ENCODE results near the gene EYA3.

The EYA3 gene

GRCh38 chr1:28114844-28115243, 26.4 kb upstream of the EYA3 start:
- H3K4me3 ChIP-seq (ENCODE audit: low read length) = no peak overlapping the region
- no peak for DNase-seq (ENCODE audit: low read depth, low spot score)

- no peak overlapping the region for H3K4me3 ChIP-seq (ENCODE audit: low read length)
- peak; percentile 14 for DNase-seq (ENCODE audit: low read depth, low spot score)
These were observed 24.8 kb upstream of the EYA3 start for GRCh38 chr1:28113242-28113572.

DNA sequence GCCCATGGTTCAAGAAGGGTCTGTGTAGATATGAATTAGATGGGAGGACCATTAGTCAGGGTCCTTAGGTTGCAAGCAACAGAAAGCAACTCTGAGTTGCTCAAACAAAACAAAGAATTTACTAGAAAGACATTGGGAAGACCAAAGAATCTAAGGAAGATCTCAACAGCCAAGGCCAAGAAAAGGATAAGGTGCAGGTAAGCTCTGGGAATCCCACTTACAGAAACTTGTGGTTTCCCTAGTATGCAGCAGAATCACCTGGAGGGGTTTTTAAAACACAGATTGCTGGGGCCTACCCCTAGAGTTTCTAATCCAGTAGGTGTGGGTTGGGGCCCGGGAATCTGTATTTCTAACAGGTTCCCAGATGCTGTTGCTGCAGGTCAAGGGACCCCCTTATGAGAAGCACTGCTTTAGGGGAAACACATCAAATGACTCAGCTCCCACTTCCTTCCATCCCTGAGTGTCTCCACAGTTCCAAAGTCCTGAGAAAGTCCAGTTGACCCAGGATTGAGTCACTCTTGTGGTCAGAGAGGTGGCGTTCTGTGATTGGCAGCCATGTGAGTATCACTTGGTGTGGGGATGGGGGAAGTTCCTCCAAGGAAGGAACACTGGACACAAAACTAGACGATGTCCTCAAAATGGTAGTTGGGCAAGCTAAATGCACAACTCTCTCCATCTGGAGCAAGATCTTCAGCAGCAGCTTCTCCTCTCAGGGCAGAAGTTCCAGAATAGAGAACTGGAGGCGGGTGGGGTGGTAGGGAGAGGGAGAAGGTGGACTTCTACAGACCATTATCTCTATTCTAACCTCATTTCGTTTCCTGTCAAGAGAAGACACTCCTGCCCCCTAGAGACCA, 24.2 kb upstream of the EYA3 start:
- H3K4me3 ChIP-seq (ENCODE audit: low read length) = no peak overlapping the region
- no peak for DNase-seq (ENCODE audit: low read depth, low spot score)

- DNase-seq (ENCODE audit: low read depth, low spot score) = no peak
- H3K4me3 ChIP-seq (ENCODE audit: low read length) = no peak overlapping the region
These were observed 22.7 kb upstream of the EYA3 start for GRCh38 chr1:28111157-28111556.

DNA sequence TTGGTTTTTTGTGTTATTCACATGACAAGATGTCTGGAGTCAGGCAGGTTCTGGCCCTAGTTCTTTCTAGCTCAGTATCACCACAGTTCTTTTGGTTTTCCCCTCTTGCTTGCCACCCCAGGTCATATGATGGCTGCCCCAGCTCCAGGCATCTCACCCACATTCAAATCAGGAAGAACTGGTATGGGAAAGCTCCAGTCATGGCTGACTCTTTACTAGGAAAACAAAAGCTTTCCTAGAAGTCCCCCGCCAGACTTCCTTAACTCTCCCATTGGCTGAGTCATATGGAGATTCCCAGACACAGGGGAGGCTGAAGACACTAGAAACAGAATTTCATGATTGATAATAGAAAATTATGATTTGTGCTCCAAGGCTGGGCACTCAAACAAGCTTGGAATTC, 22.1 kb upstream of the EYA3 start:
- no peak overlapping the region for H3K4me3 ChIP-seq (ENCODE audit: low read length)
- no peak for DNase-seq (ENCODE audit: low read depth, low spot score)

DNA sequence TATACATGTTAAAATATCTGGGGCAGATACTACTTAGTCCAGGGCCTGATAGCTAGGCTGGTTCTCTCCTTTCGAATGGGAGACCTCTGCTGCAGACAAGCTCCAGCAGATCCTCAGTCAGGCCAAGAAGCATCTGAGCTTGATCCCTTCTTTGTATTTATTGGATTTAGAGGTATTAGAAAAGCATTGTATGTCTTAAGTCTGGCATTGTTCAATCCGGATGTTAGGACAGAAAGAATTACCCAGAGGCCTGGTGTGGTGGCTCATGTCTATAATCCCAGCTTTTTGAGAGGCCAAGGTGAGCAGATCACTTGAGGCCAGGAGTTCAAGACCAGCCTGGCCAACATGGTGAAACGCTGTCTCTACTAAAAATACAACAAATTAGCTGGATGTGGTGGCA, 21.2 kb upstream of the EYA3 start:
- no peak for DNase-seq (ENCODE audit: low read depth, low spot score)
- H3K4me3 ChIP-seq (ENCODE audit: low read length) = no peak overlapping the region

- DNase-seq (ENCODE audit: low read depth, low spot score) = no peak
- H3K4me3 ChIP-seq (ENCODE audit: low read length) = no peak overlapping the region
These were observed 19.6 kb upstream of the EYA3 start for GRCh38 chr1:28108001-28108400.

GRCh38 chr1:28104866-28105467, 16.6 kb upstream of the EYA3 start:
- no peak overlapping the region for H3K4me3 ChIP-seq (ENCODE audit: low read length)
- no peak for DNase-seq (ENCODE audit: low read depth, low spot score)

DNA sequence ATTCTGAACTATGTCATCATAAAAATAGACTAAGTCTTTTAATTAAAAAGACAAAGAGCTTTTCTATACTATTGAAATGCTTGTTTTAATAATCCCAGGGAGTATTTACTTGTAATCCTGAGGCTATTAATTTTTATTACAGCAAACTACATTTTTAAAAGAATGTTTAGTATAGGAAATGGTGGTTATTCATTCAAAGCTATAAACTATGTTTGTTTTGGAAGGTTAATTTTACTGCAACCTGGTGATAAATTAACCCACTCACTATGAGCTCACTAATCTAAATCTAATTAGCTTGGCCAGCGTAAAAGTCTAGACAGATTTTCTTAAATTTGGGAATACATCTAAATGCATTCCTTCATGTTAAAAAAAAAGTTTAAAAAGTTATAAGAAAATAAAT, 13.8 kb upstream of the EYA3 start:
- no peak overlapping the region for H3K4me3 ChIP-seq (ENCODE audit: low read length)
- DNase-seq (ENCODE audit: low read depth, low spot score) = no peak

GRCh38 chr1:28099050-28099769, 10.8 kb upstream of the EYA3 start:
- no peak for DNase-seq (ENCODE audit: low read depth, low spot score)
- H3K4me3 ChIP-seq (ENCODE audit: low read length) = no peak overlapping the region

- H3K4me3 ChIP-seq (ENCODE audit: low read length) = no peak overlapping the region
- no peak for DNase-seq (ENCODE audit: low read depth, low spot score)
These were observed 8.7 kb upstream of the EYA3 start for GRCh38 chr1:28097100-28097472.

GRCh38 chr1:28096210-28097099, 8.0 kb upstream of the EYA3 start:
- no peak for DNase-seq (ENCODE audit: low read depth, low spot score)
- H3K4me3 ChIP-seq (ENCODE audit: low read length) = no peak overlapping the region

DNA sequence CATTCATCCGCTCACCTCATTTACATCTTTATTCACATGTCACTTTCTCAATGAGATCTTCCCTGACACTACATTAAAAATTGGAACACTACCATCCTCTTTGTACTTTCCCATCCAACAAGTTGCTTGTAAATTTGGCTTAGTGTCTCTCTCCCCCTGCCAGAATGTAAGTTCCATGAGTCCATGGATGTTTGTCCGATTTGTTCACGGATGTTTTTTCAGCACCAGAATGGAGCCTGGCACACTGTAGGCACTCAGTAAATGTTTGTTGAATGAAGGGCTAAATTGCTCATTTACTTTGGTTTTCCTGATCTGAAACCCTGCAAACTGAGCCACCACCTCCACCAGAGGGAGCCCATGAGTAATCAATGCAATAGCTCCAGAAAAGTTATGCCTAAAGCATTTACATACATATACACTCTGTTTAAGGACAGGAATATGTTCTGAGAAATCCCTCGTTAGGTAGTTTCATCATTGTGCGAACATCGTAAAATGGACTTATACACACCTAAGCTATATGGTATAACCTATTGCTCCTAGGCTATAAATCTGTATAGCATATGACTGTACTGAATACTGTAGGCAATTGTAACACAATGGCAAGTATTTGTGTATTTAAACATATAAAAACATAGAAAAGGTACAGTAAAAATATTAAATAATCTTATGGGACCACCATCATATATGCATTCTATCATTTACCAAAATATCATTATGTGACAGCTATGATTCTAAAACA, 2.8 kb upstream of the EYA3 start:
- peak; percentile 67 for DNase-seq (ENCODE audit: low read depth, low spot score)

DNA sequence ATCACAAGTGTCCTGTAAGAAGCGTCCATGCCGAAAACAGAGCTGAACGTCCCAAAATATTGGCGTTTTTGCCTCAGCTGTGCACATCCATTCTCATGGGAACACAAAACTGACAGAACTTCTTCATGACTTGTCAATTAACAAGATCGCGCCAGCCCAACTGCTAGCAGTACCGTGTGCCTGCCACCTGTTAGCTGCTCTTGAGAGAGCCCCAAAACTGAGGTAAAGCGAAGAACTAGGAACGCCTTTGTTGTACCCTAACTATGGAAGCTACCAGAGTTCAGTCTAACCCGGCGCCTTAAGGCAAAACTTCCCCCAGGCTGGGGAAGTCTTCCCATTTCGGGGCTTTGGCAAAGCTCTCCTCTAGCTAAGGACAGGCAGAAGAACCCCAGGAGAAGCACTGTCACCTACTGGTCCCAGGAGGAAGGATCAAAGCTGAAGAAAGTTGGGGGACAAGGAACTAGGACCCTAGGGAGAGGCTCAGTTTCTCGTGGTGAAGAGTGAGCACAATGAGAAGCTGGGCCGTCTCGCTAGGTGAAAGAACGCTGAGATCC, 719 bp downstream of the EYA3 start:
- peak overlapping the region; percentile 86 for H3K4me3 ChIP-seq (ENCODE audit: low read length)
- DNase-seq (ENCODE audit: low read depth, low spot score) = no peak

More for the DNA sequence above, 2.8 kb upstream of the EYA3 start:
- H3K4me3 ChIP-seq (ENCODE audit: low read length) = no peak overlapping the region

- no peak for DNase-seq (ENCODE audit: low read depth, low spot score)
- no peak overlapping the region for H3K4me3 ChIP-seq (ENCODE audit: low read length)
These were observed 1.8 kb downstream of the EYA3 start for GRCh38 chr1:28086651-28087050.

DNA sequence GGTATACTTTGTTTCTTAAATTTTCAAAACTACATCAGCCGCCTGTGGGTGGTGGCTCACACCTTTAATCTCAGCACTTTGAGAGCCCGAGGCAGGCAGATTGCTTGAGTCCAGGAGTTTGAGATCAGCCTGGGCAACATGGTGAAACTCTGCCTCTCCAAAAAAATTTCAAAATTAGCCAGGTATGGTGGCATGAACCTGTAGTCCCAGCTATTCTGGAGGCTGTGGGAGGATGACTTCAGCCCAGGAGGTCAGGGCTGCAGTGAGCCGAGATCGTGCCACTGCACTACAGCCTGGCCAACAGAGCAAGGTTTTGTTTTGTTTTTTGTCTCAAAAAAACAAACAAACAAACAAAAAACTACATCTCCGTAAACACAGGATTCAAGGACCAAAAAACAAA, 3.3 kb downstream of the EYA3 start:
- DNase-seq (ENCODE audit: low read depth, low spot score) = no peak
- H3K4me3 ChIP-seq (ENCODE audit: low read length) = no peak overlapping the region

DNA sequence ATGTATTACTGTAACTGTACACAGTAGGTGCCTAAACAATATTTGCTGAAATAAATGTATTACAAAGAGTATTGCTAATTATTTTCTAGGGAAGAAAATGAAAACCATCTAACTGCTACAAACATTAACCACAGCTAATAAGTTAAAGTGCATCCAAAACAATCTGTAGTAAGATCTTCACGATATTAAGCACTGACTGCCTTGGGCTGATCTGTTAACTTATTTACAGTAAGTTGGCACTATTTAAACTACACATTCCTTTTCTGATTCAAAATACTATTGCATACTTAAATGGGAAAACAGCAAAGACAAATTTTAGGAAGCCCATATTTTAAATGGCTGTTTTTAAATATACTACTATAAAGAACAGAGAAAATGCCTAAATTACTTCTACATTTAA, 4.5 kb downstream of the EYA3 start:
- no peak overlapping the region for H3K4me3 ChIP-seq (ENCODE audit: low read length)
- no peak for DNase-seq (ENCODE audit: low read depth, low spot score)
